ENCODE measurements around the gene TMEM239. TPM values are rescaled to one million over a fixed set of nuclear protein-coding genes. Genes with fewer than 3 reads are reported as not detected.

Gene TMEM239
- total RNA-seq, 1 donor from 2014 or later = not detected

DNA sequence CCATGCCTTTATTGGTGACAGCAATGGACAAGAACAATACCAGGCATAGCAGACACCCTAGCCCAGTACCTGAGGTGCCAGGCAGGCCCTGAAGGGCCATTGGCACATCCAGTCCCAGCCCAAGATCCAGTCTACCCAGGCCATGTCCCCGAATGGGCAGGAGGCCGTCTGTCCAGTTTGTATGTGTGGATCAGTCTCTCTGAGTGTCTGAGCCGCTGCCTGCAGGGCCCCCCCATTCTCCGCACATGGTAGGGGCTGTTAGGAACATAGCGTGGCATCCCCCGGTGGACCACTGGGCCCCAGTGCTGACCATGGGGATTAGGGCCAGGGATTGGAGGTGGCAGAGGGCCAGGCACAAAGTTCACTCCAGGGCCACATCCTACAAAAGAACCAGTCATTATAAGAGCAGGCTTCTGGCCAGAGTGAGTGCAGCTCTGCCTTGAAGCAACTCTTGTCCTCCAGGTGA is 19.2 kb downstream of the TMEM239 start:
- no peak for DNase-seq
- TF ChIP-seq, protein P1, sequence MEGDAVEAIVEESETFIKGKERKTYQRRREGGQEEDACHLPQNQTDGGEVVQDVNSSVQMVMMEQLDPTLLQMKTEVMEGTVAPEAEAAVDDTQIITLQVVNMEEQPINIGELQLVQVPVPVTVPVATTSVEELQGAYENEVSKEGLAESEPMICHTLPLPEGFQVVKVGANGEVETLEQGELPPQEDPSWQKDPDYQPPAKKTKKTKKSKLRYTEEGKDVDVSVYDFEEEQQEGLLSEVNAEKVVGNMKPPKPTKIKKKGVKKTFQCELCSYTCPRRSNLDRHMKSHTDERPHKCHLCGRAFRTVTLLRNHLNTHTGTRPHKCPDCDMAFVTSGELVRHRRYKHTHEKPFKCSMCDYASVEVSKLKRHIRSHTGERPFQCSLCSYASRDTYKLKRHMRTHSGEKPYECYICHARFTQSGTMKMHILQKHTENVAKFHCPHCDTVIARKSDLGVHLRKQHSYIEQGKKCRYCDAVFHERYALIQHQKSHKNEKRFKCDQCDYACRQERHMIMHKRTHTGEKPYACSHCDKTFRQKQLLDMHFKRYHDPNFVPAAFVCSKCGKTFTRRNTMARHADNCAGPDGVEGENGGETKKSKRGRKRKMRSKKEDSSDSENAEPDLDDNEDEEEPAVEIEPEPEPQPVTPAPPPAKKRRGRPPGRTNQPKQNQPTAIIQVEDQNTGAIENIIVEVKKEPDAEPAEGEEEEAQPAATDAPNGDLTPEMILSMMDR (IDR thresholded peaks at IDR 0.05; ENCODE audit: borderline replicate concordance) = no peak
- Histone ChIP-seq H3K4me1 (peaks cover 13% of the 10 kb centered on the region), H3K4me3 (no peak overlapping the region), H3K27me3 (ENCODE audit: low read depth) (peaks cover 4% of the 10 kb centered on the region), H3K9me3 (replicated peaks) (no peaks in the 10 kb centered on the region), H3K36me3 (peaks cover 4% of the 10 kb centered on the region), H3K27ac (replicated peaks) (no peak overlapping the region)
- intact Hi-C loops (cut with micrococcal nuclease) = no loop called here

DNA sequence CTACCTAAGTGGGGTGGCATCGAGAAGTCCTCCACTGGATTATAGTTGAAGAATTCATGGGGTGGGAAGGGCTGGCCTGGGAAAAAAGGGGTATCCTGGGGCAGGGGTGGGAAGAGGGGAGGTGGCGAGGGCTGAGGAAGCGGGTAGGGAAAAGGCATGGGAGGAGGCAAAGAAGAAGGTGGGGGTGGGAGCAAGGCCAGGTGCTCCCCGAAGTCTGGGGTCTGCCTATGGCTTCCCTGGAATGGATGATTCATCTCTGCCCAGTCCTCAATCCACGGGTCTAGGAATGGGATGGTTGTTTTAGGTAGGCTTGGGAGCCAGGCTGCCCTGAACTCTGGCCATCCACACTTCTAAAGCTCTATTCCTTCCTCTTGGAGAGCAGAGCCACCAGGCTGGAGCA is 19.9 kb downstream of the TMEM239 start:
- TF ChIP-seq, protein P1 (IDR thresholded peaks at IDR 0.05; ENCODE audit: borderline replicate concordance) = no peak
- intact Hi-C loops (cut with micrococcal nuclease) = no loop called here
- Histone ChIP-seq H3K4me3 (no peak overlapping the region), H3K9me3 (replicated peaks) (no peaks in the 10 kb centered on the region), H3K27me3 (ENCODE audit: low read depth) (no peaks in the 10 kb centered on the region), H3K27ac (replicated peaks) (no peak overlapping the region), H3K36me3 (peaks cover 4% of the 10 kb centered on the region), H3K4me1 (peaks cover 20% of the 10 kb centered on the region)
- DNase-seq = no peak

DNA sequence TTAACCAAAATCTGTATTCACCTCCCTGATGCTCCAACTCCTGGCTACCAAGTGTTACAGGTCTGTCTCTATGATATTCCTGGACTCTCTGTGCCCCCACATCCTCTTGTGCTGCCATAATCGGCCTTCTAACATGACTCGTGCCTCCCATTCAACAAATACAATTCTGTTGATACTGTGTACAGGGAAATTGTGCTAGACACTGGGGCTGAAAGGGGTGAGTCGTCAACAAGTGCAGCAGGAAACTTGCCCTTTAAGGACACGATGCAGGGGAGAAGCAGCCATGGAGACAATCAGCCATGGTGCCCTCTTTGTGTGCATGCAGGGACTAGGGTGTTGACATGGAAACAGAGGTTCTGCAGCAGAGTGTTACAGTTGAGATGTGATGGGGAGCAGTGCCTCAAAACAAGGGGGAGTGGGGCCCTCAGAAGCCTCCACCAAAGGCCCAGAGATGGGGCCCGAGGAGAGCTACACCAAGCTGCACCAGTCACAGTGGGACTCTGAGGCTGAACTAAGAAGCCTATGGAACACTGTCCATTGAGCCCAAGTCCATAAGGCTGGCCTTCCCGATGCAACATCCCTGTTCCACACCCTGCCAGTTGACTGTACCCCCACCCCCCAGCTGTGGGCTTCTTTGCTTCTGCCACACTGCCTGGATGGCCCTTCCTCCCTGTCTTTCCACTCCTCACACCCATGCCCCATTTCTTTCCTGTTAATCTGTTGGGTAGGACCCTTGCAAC is 21.2 kb downstream of the TMEM239 start:
- TF ChIP-seq, protein P1 (IDR thresholded peaks at IDR 0.05; ENCODE audit: borderline replicate concordance) = no peak
- DNase-seq = no peak
- Histone ChIP-seq H3K4me3 (no peak overlapping the region), H3K27me3 (ENCODE audit: low read depth) (no peaks in the 10 kb centered on the region), H3K4me1 (peaks cover 29% of the 10 kb centered on the region), H3K9me3 (replicated peaks) (no peaks in the 10 kb centered on the region), H3K36me3 (peaks cover 4% of the 10 kb centered on the region), H3K27ac (replicated peaks) (no peak overlapping the region)
- intact Hi-C loops (cut with micrococcal nuclease) = no loop called here

- TF ChIP-seq, protein P1 (IDR thresholded peaks at IDR 0.05; ENCODE audit: borderline replicate concordance) = no peak
- Histone ChIP-seq H3K27ac (replicated peaks) (no peak overlapping the region), H3K36me3 (peaks cover 4% of the 10 kb centered on the region), H3K27me3 (ENCODE audit: low read depth) (no peaks in the 10 kb centered on the region), H3K9me3 (replicated peaks) (no peaks in the 10 kb centered on the region), H3K4me1 (peaks cover 29% of the 10 kb centered on the region), H3K4me3 (no peak overlapping the region)
- intact Hi-C loops (cut with micrococcal nuclease) = no loop called here
- no peak for DNase-seq
Measured at GRCh38 chr20:2838170-2838797, 22.1 kb downstream of the TMEM239 start.

DNA sequence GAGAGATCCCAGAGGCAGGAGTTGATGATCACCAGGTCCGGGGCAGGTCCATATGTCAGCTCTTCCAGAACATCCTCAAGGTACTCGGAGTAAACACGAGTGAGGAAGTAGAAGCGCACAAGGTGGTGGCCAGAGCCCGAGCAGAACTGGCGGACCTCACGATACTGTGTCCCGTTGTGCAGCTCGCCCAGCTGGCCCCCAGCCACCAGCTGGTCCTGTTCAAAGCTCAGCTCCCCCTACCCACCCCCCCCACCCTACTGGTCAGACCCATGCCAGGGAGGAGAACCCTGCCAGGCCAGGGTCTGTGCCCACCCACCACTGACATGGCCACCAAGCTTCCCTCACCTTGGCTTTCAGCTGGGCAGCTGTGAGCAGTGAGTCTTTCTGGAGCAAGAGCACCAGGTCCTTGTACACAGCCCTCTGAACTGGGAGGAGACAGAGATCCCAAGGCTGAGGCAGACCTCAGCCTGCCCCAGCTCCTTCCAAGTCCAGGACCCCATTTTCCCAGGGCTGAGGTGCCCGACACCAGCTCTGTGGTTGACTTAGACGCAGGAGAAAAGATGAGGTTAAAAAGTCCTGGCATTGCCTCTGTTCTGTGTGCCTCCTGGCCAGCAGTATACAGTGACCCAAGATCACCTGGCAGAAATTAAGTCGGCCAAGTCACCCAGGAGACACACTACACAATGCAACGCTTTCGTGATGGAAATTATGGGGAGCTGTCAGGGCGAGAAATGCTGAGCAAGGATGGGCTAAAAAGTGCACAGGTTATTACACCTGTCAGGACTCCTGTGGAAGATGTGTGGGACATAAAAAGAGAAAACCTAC is 22.9 kb downstream of the TMEM239 start:
- Histone ChIP-seq H3K27me3 (ENCODE audit: low read depth) (no peaks in the 10 kb centered on the region), H3K36me3 (peaks cover 4% of the 10 kb centered on the region), H3K4me1 (peaks cover 29% of the 10 kb centered on the region), H3K9me3 (replicated peaks) (no peaks in the 10 kb centered on the region), H3K27ac (replicated peaks) (no peak overlapping the region), H3K4me3 (peak overlapping the region; percentile 95)
- TF ChIP-seq, protein P1 (IDR thresholded peaks at IDR 0.05; ENCODE audit: borderline replicate concordance) = no peak
- intact Hi-C loops (cut with micrococcal nuclease) = no loop called here
- DNase-seq = no peak

All from left ventricle myocardium inferior (tissue), 1 donor.